ENCODE data around the gene HNRNPDL. TPM values are rescaled to one million over a fixed set of nuclear protein-coding genes. Genes with fewer than 3 reads are reported as not detected.

The HNRNPDL gene
- total RNA-seq, 4 donors from 2014 or later = 93.6 to 124 (median 107) TPM

DNA sequence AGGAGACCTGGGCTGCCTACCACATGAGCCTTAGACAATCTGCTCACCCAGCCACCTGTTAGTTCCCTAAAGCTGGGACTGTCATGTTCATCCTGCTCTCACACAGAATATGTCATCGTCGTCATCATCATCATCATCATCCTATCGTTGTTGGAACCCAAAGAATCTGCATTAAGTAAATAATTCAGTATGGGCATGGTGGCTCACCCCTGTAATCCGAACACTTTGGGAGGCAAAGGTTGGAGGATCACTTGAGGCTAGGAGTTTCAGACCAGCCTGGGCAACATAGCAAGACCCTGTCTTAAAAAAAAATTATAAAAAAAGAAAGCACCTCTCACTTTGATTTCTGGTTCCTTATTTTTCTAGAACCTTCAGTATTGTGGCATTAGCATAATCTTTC lies 6.5 kb upstream of the HNRNPDL start:
- no peak for DNase-seq (ENCODE audit: low spot score in 2 of 2)
- TF ChIP-seq, protein P1, sequence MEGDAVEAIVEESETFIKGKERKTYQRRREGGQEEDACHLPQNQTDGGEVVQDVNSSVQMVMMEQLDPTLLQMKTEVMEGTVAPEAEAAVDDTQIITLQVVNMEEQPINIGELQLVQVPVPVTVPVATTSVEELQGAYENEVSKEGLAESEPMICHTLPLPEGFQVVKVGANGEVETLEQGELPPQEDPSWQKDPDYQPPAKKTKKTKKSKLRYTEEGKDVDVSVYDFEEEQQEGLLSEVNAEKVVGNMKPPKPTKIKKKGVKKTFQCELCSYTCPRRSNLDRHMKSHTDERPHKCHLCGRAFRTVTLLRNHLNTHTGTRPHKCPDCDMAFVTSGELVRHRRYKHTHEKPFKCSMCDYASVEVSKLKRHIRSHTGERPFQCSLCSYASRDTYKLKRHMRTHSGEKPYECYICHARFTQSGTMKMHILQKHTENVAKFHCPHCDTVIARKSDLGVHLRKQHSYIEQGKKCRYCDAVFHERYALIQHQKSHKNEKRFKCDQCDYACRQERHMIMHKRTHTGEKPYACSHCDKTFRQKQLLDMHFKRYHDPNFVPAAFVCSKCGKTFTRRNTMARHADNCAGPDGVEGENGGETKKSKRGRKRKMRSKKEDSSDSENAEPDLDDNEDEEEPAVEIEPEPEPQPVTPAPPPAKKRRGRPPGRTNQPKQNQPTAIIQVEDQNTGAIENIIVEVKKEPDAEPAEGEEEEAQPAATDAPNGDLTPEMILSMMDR (IDR thresholded peaks at IDR 0.05) = no peak
- TF ChIP-seq POLR2A (IDR thresholded peaks at IDR 0.05) = no peak
- intact Hi-C loops (cut with DNase I; ENCODE audit: low total_unique reads) = no loop called here
- no peak overlapping the region for H3K4me3 ChIP-seq (ENCODE audit: low read depth, poor library complexity, severe bottlenecking)
- 95 to 99% methylated on average over 4 of the region's 4 CpGs for WGBS, 2 donors

DNA sequence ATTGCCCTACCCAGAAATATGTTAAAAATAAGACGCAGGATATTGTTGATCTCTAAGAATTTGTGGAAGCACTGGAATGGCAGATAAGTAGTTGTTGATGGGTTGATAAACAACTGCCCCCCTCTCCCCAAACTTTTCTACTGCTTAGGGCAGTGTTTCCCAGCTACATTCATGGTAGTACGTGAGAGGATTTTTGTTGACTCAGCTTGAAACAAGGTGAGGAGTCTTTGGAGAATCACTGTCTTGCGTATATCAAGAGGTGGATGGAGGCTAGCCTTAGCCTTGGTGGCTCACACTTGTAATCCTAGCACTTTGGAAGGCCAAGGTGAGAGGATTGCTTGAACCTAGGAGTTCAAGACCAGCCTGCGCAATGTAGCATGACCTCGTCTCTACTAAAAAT lies 5.9 kb upstream of the HNRNPDL start:
- 91 to 93% methylated on average over 5 of the region's 5 CpGs for WGBS, 2 donors
- DNase-seq (ENCODE audit: low spot score in 2 of 2) = no peak
- H3K4me3 ChIP-seq (ENCODE audit: low read depth, poor library complexity, severe bottlenecking) = no peak overlapping the region
- no peak for TF ChIP-seq POLR2A (IDR thresholded peaks at IDR 0.05)
- TF ChIP-seq, protein P1 (IDR thresholded peaks at IDR 0.05) = no peak
- intact Hi-C loops (cut with DNase I; ENCODE audit: low total_unique reads) = no loop called here

DNA sequence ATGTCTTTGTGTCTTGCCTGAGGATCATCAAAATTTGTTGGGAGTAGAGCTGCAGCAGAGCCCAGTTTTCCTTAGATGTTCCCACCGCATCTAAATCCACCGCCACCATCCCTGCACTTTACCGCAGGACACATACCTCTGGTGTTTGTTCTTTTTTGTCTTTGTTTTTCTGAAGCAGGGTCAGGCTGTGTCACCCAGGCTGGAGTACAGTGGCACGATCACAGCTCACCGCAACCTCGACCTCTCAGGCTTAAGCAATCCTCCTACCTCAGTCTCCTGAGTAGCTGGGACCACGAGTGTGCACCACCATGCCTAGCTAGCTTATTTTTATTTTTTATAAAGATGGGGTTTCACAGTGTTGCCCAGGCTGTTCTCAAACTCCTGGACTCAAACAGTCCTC lies 4.7 kb upstream of the HNRNPDL start:
- WGBS, 2 donors = 94 to 99% methylated on average over 7 of the region's 7 CpGs
- no peak for TF ChIP-seq POLR2A (IDR thresholded peaks at IDR 0.05)
- TF ChIP-seq, protein P1 (IDR thresholded peaks at IDR 0.05) = no peak
- intact Hi-C loops (cut with DNase I; ENCODE audit: low total_unique reads) = no loop called here

DNA sequence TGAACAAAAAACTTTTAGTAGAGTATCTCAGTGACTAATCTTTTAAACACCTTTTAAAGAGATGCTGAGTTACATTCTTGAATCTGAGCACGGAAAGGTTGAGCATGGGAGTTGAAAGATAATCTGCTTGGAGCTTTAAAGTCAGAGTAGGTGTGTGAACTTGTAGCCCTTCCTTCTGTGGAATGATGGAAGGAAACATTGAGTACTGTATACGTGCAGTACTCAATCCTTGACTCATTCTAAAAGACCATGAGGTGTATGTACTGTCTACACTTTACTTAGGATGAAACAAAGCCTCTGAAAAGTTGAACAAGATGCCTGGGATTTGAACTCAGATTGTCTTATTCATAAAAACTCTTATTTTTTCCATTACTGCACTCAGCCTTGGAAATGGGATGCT lies 3.5 kb upstream of the HNRNPDL start:
- intact Hi-C loops (cut with DNase I; ENCODE audit: low total_unique reads) = no loop called here
- DNase-seq (ENCODE audit: low spot score in 2 of 2) = no peak
- H3K4me3 ChIP-seq (ENCODE audit: low read depth, poor library complexity, severe bottlenecking) = no peak overlapping the region
- TF ChIP-seq POLR2A (IDR thresholded peaks at IDR 0.05) = no peak
- TF ChIP-seq, protein P1 (IDR thresholded peaks at IDR 0.05) = no peak
- WGBS, 2 donors = 55 to 69% methylated on average over 2 of the region's 2 CpGs

More for the DNA sequence above, 4.7 kb upstream of the HNRNPDL start:
- no peak overlapping the region for H3K4me3 ChIP-seq (ENCODE audit: low read depth, poor library complexity, severe bottlenecking)
- DNase-seq (ENCODE audit: low spot score in 2 of 2) = no peak

DNA sequence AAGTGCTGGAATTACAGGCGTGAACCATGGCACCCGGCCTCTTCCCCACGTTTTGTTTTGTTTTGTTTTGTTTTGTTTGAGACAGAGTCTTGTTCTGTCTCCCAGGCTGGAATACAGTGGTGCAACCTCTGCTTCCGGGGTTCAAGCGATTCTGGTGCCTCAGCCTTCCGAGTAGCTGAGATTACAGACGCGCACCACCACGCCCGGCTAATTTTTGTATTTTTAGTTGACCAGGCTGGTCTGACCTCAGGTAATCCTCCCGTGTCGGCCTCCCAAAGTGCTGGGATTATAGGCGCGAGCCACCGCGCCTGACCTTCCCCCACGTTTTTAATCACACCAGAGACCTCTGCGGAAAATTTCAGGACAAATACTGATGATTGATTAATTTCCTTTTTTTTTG lies 2.3 kb upstream of the HNRNPDL start:
- no peak for DNase-seq (ENCODE audit: low spot score in 2 of 2)
- intact Hi-C loops (cut with DNase I; ENCODE audit: low total_unique reads) = no loop called here
- 86 to 88% methylated on average over 18 of the region's 18 CpGs for WGBS, 2 donors
- TF ChIP-seq, protein P1 (IDR thresholded peaks at IDR 0.05) = no peak
- TF ChIP-seq POLR2A (IDR thresholded peaks at IDR 0.05) = no peak
- H3K4me3 ChIP-seq (ENCODE audit: low read depth, poor library complexity, severe bottlenecking) = no peak overlapping the region

DNA sequence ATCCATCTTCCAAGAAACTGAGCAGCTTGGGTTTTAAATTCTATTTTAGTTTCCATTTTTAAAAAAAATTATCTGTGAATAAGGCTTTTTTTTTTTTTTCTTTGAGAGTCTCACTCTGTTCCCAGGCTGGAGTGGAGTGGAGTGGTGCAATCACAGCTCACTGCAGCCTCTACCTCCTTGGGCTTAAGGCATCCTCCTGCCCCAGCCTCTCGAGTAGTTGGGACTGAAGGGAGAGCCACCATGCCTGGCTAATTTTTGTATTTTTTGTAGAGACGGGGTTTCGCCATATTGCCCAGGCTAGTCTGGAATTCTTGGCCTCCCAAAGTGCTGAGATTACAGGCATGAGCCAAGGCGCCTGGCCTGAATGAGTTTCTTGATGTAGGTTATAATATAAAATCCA lies 1.6 kb upstream of the HNRNPDL start:
- WGBS, 2 donors = 84% methylated on average over 4 of the region's 4 CpGs
- no peak for DNase-seq (ENCODE audit: low spot score in 2 of 2)
- no peak for TF ChIP-seq POLR2A (IDR thresholded peaks at IDR 0.05)
- TF ChIP-seq, protein P1 (IDR thresholded peaks at IDR 0.05) = no peak
- intact Hi-C loops (cut with DNase I; ENCODE audit: low total_unique reads) = no loop called here
- no peak overlapping the region for H3K4me3 ChIP-seq (ENCODE audit: low read depth, poor library complexity, severe bottlenecking)

Measured in lower leg skin (tissue), 4 donors.